AG04450 (cell line): ENCODE measurements around the gene ADAM8. TPM values are rescaled to one million over a fixed set of nuclear protein-coding genes. Genes with fewer than 3 reads are reported as not detected.

ENCODE experiments used
- CTCF ChIA-PET: fragments of 300-600, 350-600 bp; formaldehyde crosslinking; extraction: SDS; loops from one replicate; lab custom pipeline; 2022; ENCODE audit warnings: antibody characterized with exemption, inconsistent platforms; lab: Charles Lee
- POLR2A ChIA-PET: fragments of 350-600 bp; formaldehyde crosslinking; extraction: SDS; loops from one replicate; lab custom pipeline; 2021; ENCODE audit warnings: antibody characterized with exemption, inconsistent platforms; lab: Yijun Ruan, JAX
- DNase-seq: peaks from one replicate; pipeline ENCODE4 v3.0.0-alpha.2; 2011; ENCODE audit warnings: low read depth, low spot score
- H3K27ac ChIP-seq: one replicate; pipeline ENCODE4 v1.5.1; 2012; ENCODE audit warnings: low read depth, low read length, control low read depth
- H3K27me3 ChIP-seq: one replicate; pipeline ENCODE4 v1.6.0; 2012; ENCODE audit warnings: low read length; ENCODE audit not compliant: control insufficient read depth, insufficient read depth
- H3K4me3 ChIP-seq: 2 replicates; pipeline ENCODE4 v1.5.1; 2011; ENCODE audit warnings: mild to moderate bottlenecking, low read depth, low read length, control low read depth
- H3K9me3 ChIP-seq: 2 replicates; pipeline ENCODE4 v1.5.1; 2012; ENCODE audit warnings: low read length; ENCODE audit not compliant: control insufficient read depth, insufficient read depth
- polyA plus RNA-seq: library from polyadenylated mRNA; depleted of rRNA; stranded (reverse); fragments of >200 nt; gene quantifications from 2 replicates; pipeline ENCODE4 v1.2.3, GENCODE V29; 2011
- TF ChIP-seq, protein P1 (sequence below): IDR thresholded peaks from 2 replicates; pipeline ENCODE4 v1.5.1; 2011; ENCODE audit warnings: low read depth, low read length, control low read depth, inconsistent platforms

ADAM8 gene
- polyA plus RNA-seq, 1 experiment: 0.25 TPM

DNA sequence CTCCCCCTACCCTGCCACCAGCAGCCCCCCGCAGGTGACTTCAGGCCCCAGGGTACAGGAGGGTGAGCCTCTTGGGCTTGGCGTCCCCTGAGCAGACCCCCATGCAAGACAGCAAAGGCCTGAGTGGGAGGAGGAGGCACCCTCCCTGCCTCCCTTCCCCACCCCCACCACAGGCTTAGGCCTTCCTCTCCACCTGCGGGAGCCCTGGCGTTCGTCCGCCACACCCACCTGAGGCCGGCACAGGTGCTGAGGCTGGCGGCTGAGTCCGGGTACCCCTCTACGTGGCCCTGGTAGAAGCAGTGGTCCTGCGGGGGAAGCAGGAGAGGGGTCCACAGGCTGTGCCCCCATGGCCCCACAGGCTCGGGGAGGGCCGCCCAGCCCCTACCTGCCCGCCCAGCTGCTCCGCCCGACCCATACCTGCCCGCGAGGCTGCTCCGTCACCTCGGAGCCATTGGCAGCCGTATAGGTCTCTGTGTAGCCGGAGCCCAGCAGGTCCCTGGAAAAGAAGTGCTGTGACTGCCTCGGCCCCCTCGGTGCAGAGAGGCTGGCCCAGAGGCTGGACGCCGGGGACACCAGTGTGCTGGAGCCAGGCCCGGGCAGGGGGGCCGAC, 3.0 kb downstream of the ADAM8 start:
- H3K9me3 ChIP-seq: no peaks in the 10 kb centered on the region; the same call in 1 of the 2 replicates
- ChIA-PET CTCF (no interaction called here), POLR2A (no interaction called here)
- no peak overlapping the region for H3K27ac ChIP-seq
- no peak for DNase-seq
- no peak overlapping the region for H3K4me3 ChIP-seq
- H3K27me3 ChIP-seq: peaks cover 14% of the 10 kb centered on the region
- TF ChIP-seq, protein P1, sequence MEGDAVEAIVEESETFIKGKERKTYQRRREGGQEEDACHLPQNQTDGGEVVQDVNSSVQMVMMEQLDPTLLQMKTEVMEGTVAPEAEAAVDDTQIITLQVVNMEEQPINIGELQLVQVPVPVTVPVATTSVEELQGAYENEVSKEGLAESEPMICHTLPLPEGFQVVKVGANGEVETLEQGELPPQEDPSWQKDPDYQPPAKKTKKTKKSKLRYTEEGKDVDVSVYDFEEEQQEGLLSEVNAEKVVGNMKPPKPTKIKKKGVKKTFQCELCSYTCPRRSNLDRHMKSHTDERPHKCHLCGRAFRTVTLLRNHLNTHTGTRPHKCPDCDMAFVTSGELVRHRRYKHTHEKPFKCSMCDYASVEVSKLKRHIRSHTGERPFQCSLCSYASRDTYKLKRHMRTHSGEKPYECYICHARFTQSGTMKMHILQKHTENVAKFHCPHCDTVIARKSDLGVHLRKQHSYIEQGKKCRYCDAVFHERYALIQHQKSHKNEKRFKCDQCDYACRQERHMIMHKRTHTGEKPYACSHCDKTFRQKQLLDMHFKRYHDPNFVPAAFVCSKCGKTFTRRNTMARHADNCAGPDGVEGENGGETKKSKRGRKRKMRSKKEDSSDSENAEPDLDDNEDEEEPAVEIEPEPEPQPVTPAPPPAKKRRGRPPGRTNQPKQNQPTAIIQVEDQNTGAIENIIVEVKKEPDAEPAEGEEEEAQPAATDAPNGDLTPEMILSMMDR: no peak

DNA sequence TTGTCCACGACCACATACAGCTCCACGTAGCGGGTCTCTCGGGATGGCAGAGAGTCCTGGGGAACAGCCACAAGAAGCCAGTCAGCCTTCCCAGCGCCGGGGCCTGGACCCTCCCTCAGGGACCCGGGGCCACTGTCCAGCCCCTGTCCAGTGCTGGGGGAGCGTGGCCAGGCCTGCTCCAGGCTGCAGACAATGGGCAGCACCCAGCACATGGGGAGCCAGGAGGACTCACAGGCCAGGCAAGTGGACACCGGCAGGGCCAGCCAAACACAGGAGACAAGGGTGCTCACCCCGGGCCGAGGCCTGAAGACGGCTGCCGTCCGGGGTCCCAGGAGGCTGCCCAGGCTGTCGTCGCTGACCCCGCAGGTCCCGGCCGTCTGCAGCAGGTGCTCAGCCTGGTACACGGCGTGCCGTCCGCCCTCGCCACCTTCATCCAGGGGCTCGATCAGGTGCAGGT, 3.7 kb downstream of the ADAM8 start:
- ChIA-PET POLR2A (no interaction called here), CTCF (no interaction called here)
- peaks cover 14% of the 10 kb centered on the region for H3K27me3 ChIP-seq
- no peak overlapping the region for H3K4me3 ChIP-seq
- DNase-seq: no peak
- TF ChIP-seq, protein P1: no peak
- no peak overlapping the region for H3K27ac ChIP-seq
- H3K9me3 ChIP-seq: no peaks in the 10 kb centered on the region; the same call in 1 of the 2 replicates

DNA sequence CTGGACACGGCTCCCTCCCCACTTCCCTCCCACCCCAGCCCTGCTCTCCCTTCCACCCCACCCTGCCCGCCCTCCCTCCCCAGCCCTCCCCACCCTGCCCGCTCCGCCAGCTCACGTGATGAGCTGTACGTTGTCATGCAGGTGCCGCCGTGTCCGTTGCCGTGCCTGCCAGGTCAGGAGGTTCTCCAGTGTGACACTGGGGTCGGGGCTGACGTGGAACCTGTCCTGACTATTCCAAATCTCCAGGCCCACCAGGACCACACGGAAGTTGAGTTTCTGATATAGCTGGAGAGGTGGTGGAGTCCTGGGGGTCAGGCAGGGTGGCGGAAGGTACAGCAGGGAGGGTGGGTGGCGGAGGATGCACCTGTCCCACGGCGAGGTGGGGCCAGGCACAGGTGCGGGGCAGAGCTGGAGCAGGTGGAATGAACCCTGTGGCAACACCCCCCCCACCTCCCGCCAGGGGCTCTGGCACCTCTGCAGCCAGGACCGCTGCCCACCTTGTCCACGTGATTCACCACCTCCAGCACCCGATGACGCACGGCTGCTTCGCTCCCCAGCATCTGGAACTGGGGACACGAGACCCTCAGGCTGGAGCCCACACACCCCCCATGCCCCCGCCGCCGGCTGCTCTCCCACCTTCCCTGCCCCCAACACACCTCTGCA, 4.2 kb downstream of the ADAM8 start:
- Histone ChIP-seq H3K9me3 (no peaks in the 10 kb centered on the region; the same call in 1 of the 2 replicates), H3K27ac (no peak overlapping the region), H3K27me3 (peaks cover 14% of the 10 kb centered on the region), H3K4me3 (no peak overlapping the region)
- TF ChIP-seq, protein P1: no peak
- POLR2A ChIA-PET: no interaction called here
- CTCF ChIA-PET: no interaction called here
- DNase-seq: no peak

DNA sequence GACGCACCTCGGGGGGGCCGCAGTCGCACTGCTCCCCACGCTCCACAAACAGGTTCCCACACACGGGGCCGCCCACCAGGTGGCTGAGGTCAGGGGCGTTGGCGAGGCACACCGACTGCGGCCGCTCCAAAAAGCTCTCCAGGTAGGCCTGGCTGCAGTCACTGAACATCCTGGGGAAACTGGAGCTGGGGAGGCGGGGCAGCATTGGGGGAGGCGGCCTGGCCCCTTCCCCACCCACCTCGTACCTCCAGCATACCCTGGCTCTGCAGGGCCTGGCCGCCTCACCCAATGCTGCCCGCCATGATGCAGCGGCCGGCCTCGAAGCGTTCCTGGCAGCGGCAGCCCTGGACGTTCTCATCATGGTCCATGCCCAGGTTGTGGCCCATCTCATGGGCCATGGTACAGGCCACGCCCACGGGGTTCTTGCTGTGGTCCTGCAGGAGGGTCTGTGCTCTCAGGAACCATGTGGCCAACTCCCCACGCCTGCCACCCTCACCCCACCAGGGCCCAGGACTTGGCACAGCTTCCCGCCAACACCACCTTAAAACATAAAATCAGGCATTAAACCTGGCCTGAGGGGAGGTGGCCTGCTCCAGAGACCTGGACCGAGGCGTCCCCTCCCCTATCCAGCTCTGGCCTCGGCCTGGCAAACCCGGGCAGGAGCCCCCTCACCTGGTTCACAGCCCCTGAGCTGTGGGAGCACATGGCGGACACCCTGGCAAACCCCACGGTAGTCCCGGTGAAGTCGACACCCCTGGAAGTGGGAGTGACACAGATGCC, 5.0 kb downstream of the ADAM8 start:
- Histone ChIP-seq H3K9me3 (no peaks in the 10 kb centered on the region; the same call in 1 of the 2 replicates), H3K27me3 (peaks cover 14% of the 10 kb centered on the region), H3K27ac (no peak overlapping the region), H3K4me3 (no peak overlapping the region)
- ChIA-PET POLR2A (no interaction called here), CTCF (no interaction called here)
- DNase-seq: no peak
- TF ChIP-seq, protein P1: no peak
